ENCODE results near the gene MAEA. TPM values are rescaled to one million over a fixed set of nuclear protein-coding genes. Genes with fewer than 3 reads are reported as not detected.

The MAEA gene
- total RNA-seq, 1 donor from 2014 or later = 46.8 TPM

- no peak for DNase-seq (ENCODE audit: low spot score)
Measured at GRCh38 chr4:1298461-1298860, 8.8 kb downstream of the MAEA start.

GRCh38 chr4:1299301-1299860 lies 9.7 kb downstream of the MAEA start:
- DNase-seq (ENCODE audit: low spot score) = no peak

- DNase-seq (ENCODE audit: low spot score) = no peak
Measured at GRCh38 chr4:1300466-1301455, 11.1 kb downstream of the MAEA start.

- DNase-seq (ENCODE audit: low spot score) = no peak
Measured at GRCh38 chr4:1302159-1302558, 12.5 kb downstream of the MAEA start.

- DNase-seq (ENCODE audit: low spot score) = no peak
Measured at GRCh38 chr4:1305261-1305711, 15.6 kb downstream of the MAEA start.

GRCh38 chr4:1305781-1306455 lies 16.2 kb downstream of the MAEA start:
- DNase-seq (ENCODE audit: low spot score) = no peak

- DNase-seq (ENCODE audit: low spot score) = no peak
Measured at GRCh38 chr4:1307951-1308735, 18.5 kb downstream of the MAEA start.

- DNase-seq (ENCODE audit: low spot score) = peak; percentile 93
Measured at GRCh38 chr4:1309261-1310010, 19.7 kb downstream of the MAEA start.

GRCh38 chr4:1310031-1310795 lies 20.5 kb downstream of the MAEA start:
- DNase-seq (ENCODE audit: low spot score) = no peak

GRCh38 chr4:1310796-1311631 lies 21.3 kb downstream of the MAEA start:
- no peak for DNase-seq (ENCODE audit: low spot score)

GRCh38 chr4:1312821-1313640 lies 23.3 kb downstream of the MAEA start:
- DNase-seq (ENCODE audit: low spot score) = no peak

GRCh38 chr4:1315306-1315705 lies 25.6 kb downstream of the MAEA start:
- no peak for DNase-seq (ENCODE audit: low spot score)

GRCh38 chr4:1315836-1316536 lies 26.3 kb downstream of the MAEA start:
- DNase-seq (ENCODE audit: low spot score) = no peak

GRCh38 chr4:1316537-1317168 lies 27.0 kb downstream of the MAEA start:
- DNase-seq (ENCODE audit: low spot score) = no peak

- DNase-seq (ENCODE audit: low spot score) = no peak
Measured at GRCh38 chr4:1317177-1318045, 27.7 kb downstream of the MAEA start.

- no peak for DNase-seq (ENCODE audit: low spot score)
Measured at GRCh38 chr4:1318046-1318375, 28.3 kb downstream of the MAEA start.
